Measurements from ENCODE around the gene SPTBN4.

DNA sequence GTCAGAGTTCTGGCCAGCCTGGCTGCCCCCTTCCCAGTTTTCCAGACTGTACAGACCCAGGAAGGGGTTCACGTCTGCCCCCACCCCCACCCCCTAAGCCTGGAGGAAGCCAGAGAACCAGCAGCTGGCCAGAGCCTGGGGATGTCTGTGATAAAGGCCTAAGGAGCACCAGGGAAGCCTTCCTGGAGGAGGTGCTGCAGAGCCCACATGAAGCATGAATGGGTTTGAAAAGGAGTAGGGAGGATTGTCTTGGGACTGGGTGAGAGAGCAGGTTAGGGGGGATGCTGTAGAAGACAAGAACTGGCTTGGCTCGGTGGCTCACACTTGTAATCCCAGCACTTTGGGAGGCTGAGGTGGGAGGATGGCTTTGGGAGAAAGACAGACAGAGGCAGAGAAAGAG, 115.7 kb downstream of the SPTBN4 start:
- TF ChIP-seq CTCF (IDR thresholded peaks at IDR 0.05; ENCODE audit: insufficient read depth, low read length) (no peak), POLR2AphosphoS5 (IDR thresholded peaks at IDR 0.05; ENCODE audit: low read depth) (no peak), REST (IDR thresholded peaks at IDR 0.05; ENCODE audit: insufficient replicate concordance, low read depth) (no peak), GABPA (IDR thresholded peaks at IDR 0.05; ENCODE audit: low read depth) (no peak)
